Measurements from ENCODE around the gene FGD3.

DNA sequence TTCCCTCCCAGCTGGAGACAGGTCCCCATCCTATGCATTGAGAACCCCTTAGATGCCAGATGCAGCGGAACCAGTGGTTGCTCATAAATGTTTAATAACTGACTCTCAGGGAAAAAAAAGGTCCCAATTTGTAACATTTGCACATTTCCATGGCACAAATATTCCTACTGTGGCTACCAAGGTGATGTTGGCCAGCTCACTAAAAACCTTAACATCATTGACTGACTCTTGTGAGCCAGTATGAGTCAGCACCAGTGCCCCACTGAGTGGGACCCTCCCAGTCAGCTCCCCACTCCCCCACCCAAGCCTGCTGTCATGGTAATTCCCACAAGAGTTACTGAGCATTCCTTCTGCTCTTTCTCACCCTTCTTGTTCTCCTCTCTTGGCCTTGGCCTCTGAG is 26.9 kb upstream of the FGD3 start:
- TF ChIP-seq RAD51 (IDR thresholded peaks at IDR 0.05; ENCODE audit: borderline replicate concordance, low read depth) (no peak), PRMT5 (CRISPR knock-in tag; IDR thresholded peaks at IDR 0.05) (no peak), POLR2AphosphoS5 (IDR thresholded peaks at IDR 0.05; ENCODE audit: control insufficient read depth, insufficient read depth, low read depth, low read length) (no peak), TCF7L2 (IDR thresholded peaks at IDR 0.05; ENCODE audit: low read depth, low read length) (no peak), EZH2 (IDR thresholded peaks at IDR 0.05; ENCODE audit: borderline replicate concordance, low read depth, low read length) (no peak), JUN (IDR thresholded peaks at IDR 0.05; ENCODE audit: borderline replicate concordance, low read depth, low read length) (no peak), JUN (CRISPR knock-in tag; IDR thresholded peaks at IDR 0.05; ENCODE audit: borderline replicate concordance) (no peak), MAFG (tag; conservative IDR thresholded peaks at IDR 0.05) (no peak), FOXJ3 (CRISPR knock-in tag; IDR thresholded peaks at IDR 0.05) (no peak), TGIF2 (CRISPR knock-in tag; IDR thresholded peaks at IDR 0.05) (no peak)
- TF ChIP-seq, protein P1, sequence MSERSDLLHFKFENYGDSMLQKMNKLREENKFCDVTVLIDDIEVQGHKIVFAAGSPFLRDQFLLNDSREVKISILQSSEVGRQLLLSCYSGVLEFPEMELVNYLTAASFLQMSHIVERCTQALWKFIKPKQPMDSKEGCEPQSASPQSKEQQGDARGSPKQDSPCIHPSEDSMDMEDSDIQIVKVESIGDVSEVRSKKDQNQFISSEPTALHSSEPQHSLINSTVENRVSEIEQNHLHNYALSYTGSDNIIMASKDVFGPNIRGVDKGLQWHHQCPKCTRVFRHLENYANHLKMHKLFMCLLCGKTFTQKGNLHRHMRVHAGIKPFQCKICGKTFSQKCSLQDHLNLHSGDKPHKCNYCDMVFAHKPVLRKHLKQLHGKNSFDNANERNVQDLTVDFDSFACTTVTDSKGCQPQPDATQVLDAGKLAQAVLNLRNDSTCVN (CRISPR knock-in tag; IDR thresholded peaks at IDR 0.05) = no peak
- TF ChIP-seq, protein P2, sequence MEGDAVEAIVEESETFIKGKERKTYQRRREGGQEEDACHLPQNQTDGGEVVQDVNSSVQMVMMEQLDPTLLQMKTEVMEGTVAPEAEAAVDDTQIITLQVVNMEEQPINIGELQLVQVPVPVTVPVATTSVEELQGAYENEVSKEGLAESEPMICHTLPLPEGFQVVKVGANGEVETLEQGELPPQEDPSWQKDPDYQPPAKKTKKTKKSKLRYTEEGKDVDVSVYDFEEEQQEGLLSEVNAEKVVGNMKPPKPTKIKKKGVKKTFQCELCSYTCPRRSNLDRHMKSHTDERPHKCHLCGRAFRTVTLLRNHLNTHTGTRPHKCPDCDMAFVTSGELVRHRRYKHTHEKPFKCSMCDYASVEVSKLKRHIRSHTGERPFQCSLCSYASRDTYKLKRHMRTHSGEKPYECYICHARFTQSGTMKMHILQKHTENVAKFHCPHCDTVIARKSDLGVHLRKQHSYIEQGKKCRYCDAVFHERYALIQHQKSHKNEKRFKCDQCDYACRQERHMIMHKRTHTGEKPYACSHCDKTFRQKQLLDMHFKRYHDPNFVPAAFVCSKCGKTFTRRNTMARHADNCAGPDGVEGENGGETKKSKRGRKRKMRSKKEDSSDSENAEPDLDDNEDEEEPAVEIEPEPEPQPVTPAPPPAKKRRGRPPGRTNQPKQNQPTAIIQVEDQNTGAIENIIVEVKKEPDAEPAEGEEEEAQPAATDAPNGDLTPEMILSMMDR (IDR thresholded peaks at IDR 0.05 in 2 of 3, conservative IDR thresholded peaks at IDR 0.05 in 1 of 3; ENCODE audit: insufficient read depth in 2 of 3, low read depth in 1 of 3, low read length in 3 of 3) = no peak
- TF ChIP-seq, protein P3, sequence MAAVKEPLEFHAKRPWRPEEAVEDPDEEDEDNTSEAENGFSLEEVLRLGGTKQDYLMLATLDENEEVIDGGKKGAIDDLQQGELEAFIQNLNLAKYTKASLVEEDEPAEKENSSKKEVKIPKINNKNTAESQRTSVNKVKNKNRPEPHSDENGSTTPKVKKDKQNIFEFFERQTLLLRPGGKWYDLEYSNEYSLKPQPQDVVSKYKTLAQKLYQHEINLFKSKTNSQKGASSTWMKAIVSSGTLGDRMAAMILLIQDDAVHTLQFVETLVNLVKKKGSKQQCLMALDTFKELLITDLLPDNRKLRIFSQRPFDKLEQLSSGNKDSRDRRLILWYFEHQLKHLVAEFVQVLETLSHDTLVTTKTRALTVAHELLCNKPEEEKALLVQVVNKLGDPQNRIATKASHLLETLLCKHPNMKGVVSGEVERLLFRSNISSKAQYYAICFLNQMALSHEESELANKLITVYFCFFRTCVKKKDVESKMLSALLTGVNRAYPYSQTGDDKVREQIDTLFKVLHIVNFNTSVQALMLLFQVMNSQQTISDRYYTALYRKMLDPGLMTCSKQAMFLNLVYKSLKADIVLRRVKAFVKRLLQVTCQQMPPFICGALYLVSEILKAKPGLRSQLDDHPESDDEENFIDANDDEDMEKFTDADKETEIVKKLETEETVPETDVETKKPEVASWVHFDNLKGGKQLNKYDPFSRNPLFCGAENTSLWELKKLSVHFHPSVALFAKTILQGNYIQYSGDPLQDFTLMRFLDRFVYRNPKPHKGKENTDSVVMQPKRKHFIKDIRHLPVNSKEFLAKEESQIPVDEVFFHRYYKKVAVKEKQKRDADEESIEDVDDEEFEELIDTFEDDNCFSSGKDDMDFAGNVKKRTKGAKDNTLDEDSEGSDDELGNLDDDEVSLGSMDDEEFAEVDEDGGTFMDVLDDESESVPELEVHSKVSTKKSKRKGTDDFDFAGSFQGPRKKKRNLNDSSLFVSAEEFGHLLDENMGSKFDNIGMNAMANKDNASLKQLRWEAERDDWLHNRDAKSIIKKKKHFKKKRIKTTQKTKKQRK (IDR thresholded peaks at IDR 0.05; ENCODE audit: borderline replicate concordance, low read depth, low read length) = no peak

All from K562 (cell line).